BJ (cell line): Measurements from ENCODE around the gene CNOT6. TPM values are rescaled to one million over a fixed set of nuclear protein-coding genes. Genes with fewer than 3 reads are reported as not detected.

Source experiments
- CTCF ChIA-PET: fragments of 350-600 bp; formaldehyde crosslinking; extraction: SDS; loops from one replicate; lab custom pipeline; 2021; ENCODE audit warnings: antibody characterized with exemption, inconsistent platforms; lab: Yijun Ruan, JAX
- POLR2A ChIA-PET: fragments of 300-600 bp; sonication (Branson Sonifier 250); formaldehyde crosslinking; extraction: SDS; loops from one replicate; lab custom pipeline; 2021; ENCODE audit warnings: antibody characterized with exemption; lab: Charles Lee
- DNase-seq: peaks from one replicate; pipeline ENCODE4 v3.0.0-alpha.2; 2011; ENCODE audit warnings: low read depth
- H3K27me3 ChIP-seq: 2 replicates; pipeline ENCODE4 v1.6.0; 2011; ENCODE audit warnings: low read length; ENCODE audit not compliant: control insufficient read depth, insufficient read depth
- H3K36me3 ChIP-seq: 2 replicates; pipeline ENCODE4 v1.5.1; 2011; ENCODE audit warnings: low read length; ENCODE audit not compliant: control insufficient read depth, insufficient read depth
- H3K4me3 ChIP-seq: 2 replicates; pipeline ENCODE4 v1.5.1; 2011; ENCODE audit warnings: low read depth, mild to moderate bottlenecking, control low read depth, low read length
- polyA plus RNA-seq: library from polyadenylated mRNA; depleted of rRNA; stranded (reverse); fragments of >200 nt; gene quantifications from 2 replicates; pipeline ENCODE4 v1.2.3, GENCODE V29; 2011
- TF ChIP-seq, protein P1 (sequence below): IDR thresholded peaks from 2 replicates; pipeline ENCODE4 v1.5.1; 2011; ENCODE audit warnings: low read depth, mild to moderate bottlenecking, control low read depth, inconsistent platforms, low read length, moderate library complexity; ENCODE audit not compliant: insufficient read depth

Gene CNOT6
- polyA plus RNA-seq, 1 experiment = 3.9 TPM

DNA sequence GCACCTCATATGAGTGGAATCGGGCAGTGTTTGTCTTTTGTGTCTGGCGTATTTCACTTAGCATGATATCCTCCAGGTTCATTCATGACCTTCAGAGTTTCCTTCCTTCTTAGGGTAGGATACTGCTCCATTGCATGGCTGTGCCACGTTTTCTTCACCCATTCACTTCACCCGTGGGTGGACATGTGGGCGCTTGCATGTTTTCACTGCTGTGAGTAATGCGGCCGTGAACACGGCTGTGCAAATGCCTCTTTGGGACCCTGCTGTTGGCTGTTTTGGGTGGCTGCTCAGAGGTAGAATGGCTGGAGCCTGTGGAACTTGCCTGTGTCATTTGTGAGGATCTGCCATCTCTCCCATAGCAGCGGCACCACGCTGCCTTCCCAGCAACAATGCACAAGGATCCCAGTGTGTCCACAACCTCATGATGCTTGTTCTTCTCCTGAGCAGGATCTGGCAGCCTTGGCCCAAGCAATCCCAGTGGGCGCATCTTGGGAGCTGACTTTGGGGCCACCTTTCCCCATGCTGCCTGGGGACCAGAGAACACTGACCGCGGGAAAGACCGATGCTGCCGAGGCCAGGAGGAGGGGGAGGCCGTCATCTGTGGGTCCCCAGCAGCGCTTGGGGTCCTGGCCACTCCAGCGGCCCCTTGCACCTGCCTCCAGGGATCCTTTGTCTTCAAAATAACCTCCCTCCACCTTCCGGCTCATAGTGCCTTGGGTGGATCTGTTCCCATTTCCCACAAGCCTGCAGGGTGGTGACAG is 99.4 kb downstream of the CNOT6 start:
- Histone ChIP-seq H3K27me3 (peaks cover 21% of the 10 kb centered on the region), H3K4me3 (no peak overlapping the region), H3K36me3 (no peaks in the 10 kb centered on the region)
- POLR2A ChIA-PET = no interaction called here
- TF ChIP-seq, protein P1, sequence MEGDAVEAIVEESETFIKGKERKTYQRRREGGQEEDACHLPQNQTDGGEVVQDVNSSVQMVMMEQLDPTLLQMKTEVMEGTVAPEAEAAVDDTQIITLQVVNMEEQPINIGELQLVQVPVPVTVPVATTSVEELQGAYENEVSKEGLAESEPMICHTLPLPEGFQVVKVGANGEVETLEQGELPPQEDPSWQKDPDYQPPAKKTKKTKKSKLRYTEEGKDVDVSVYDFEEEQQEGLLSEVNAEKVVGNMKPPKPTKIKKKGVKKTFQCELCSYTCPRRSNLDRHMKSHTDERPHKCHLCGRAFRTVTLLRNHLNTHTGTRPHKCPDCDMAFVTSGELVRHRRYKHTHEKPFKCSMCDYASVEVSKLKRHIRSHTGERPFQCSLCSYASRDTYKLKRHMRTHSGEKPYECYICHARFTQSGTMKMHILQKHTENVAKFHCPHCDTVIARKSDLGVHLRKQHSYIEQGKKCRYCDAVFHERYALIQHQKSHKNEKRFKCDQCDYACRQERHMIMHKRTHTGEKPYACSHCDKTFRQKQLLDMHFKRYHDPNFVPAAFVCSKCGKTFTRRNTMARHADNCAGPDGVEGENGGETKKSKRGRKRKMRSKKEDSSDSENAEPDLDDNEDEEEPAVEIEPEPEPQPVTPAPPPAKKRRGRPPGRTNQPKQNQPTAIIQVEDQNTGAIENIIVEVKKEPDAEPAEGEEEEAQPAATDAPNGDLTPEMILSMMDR = no peak
- CTCF ChIA-PET = interaction anchor here (1.2 to 2.0 kb wide), 2 partner anchors 12 to 16 kb away, joined by 3 to 7 read pairs; no protein-coding TSS in a partner anchor
- DNase-seq = no peak

DNA sequence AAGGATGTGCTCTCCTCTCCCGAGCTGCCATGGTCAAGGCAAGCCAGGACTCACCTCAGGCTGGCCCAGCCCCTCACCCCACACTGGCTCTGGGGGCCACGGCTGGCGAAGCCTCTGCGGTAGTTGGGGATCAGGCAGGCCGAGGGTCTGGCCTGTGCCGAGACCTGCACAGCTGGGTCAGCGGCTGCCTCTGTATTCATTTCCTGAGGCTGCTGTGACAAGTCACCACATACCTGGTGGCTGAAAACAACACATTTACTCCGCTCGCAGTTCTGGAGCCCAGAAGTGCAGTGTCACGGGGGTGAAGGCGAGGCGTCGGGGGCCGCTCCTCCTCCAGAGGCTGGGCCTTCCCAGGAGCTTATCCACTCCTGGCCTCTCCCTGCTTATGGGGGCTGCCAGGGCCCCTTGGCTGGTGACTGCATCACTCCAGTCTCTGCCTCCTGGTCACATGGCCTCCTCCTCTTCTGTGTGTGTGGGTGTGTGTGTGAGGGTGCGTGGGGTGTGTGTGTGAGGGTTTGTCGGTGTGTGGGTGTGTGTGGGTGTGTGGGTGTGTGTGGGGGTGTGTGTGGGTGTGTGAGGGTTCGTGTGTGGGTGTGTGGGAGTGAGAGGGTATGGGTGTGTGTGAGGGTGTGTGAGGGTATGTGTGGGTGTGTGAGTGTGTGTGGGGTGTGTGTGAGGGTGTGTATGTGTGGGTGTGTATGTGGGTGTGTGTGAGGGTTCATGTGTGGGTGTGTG is 100.3 kb downstream of the CNOT6 start:
- DNase-seq = no peak
- H3K4me3 ChIP-seq = no peak overlapping the region
- ChIA-PET CTCF (no interaction called here), POLR2A (no interaction called here)
- H3K36me3 ChIP-seq = no peaks in the 10 kb centered on the region
- H3K27me3 ChIP-seq = peaks cover 17% of the 10 kb centered on the region
- TF ChIP-seq, protein P1 = no peak

DNA sequence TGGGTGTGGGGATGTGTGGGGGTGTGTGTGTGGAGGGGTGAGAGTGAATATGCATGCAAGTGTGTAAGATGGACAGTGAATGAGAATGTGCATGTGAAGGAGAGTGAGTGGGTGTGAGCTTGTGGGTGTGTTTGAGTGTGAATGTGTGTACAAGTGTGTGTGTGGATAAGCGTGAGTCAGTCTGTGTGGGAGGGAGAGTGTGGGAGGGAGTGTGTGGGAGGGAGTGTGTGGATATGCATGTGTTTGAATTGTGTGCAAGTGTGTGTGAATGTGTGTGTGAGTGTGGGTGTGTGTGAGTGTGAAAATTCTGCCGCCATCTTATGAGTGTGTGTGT is 100.8 kb downstream of the CNOT6 start:
- no peak for DNase-seq
- H3K27me3 ChIP-seq = peaks cover 15% of the 10 kb centered on the region
- H3K4me3 ChIP-seq = no peak overlapping the region
- ChIA-PET CTCF (no interaction called here), POLR2A (no interaction called here)
- TF ChIP-seq, protein P1 = no peak
- H3K36me3 ChIP-seq = no peaks in the 10 kb centered on the region

- CTCF ChIA-PET = interaction anchor here (1.4 kb wide), 1 partner anchor 11 kb away, joined by 5 read pairs; no protein-coding TSS in a partner anchor
- H3K36me3 ChIP-seq = no peaks in the 10 kb centered on the region
- TF ChIP-seq, protein P1 = no peak
- DNase-seq = no peak
- POLR2A ChIA-PET = no interaction called here
- peaks cover 9% of the 10 kb centered on the region for H3K27me3 ChIP-seq
- no peak overlapping the region for H3K4me3 ChIP-seq
Observed at GRCh38 chr5:180595381-180596114, 101.4 kb downstream of the CNOT6 start.

- no peak for DNase-seq
- no peak overlapping the region for H3K4me3 ChIP-seq
- POLR2A ChIA-PET = no interaction called here
- no peaks in the 10 kb centered on the region for H3K36me3 ChIP-seq
- TF ChIP-seq, protein P1 = no peak
- peaks cover 7% of the 10 kb centered on the region for H3K27me3 ChIP-seq
- CTCF ChIA-PET = interaction anchor here (1.4 kb wide), 1 partner anchor 10 kb away, joined by 5 read pairs; no protein-coding TSS in a partner anchor
Observed at GRCh38 chr5:180596115-180596667, 102.0 kb downstream of the CNOT6 start.
